ENCODE results near the gene GPT2.

DNA sequence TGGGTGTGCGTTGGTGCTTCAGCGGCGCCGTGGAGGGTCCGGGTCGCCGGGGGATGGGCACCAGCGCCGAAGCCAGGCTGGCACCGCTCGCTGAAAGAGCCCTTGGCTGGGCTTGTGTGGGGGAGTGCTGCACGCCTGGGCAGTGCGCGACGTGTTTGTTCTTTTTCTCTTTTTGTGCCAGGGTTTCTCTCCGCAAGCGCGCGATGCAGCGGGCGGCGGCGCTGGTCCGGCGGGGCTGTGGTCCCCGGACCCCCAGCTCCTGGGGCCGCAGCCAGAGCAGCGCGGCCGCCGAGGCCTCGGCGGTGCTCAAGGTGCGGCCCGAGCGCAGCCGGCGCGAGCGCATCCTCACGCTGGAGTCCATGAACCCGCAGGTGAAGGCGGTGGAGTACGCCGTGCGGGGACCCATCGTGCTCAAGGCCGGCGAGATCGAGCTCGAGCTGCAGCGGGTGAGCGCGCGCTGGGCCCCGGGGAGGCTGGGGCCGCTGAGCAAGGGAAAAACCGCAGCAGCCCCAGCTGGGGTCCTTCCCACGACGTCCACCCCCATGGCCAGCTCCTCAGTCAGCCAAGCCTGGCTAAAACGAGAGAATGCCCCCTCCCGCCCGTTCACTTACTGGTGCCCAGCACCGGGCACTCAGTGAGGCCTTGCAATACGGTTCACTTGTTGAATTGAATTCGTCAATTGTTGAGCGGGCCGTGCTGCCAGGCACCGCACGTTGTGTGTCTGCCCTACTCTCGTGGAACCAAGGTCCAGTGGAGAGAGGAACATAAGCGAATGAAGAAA lies 541 bp downstream of the GPT2 start:
- TF ChIP-seq CTCF (IDR thresholded peaks at IDR 0.05; ENCODE audit: insufficient read depth, low read depth, low read length) (no peak), EZH2 (IDR thresholded peaks at IDR 0.05; ENCODE audit: insufficient read depth, low read length) (no peak)

Measured in astrocyte (in vitro differentiated cells and primary cell).